SKM-1 treated with dmso at 0.1 percent for 144 hours (cell line): ENCODE results near the gene TEKT5.
A peak's percentile ranks its signal among the peaks of the same experiment; 100 is the strongest.
"Not testable (repeated sequence)": the region's sequence is repeated elsewhere in the genome, so short reads cannot be mapped to it uniquely, and the experiment has no call there.

ENCODE experiments used
- DNase-seq: peaks from one replicate; lab custom pipeline; 2025; ENCODE audit not compliant: unreplicated experiment; lab: John Stamatoyannopoulos, UW

TEKT5 gene

GRCh38 chr16:10635365-10636021 lies 59.2 kb downstream of the TEKT5 start:
- DNase-seq = no peak

- not testable (repeated sequence) for DNase-seq
These were observed 61.3 kb downstream of the TEKT5 start for GRCh38 chr16:10633429-10633828.

GRCh38 chr16:10631886-10632285 lies 62.8 kb downstream of the TEKT5 start:
- DNase-seq = no peak

GRCh38 chr16:10629592-10629963 lies 65.2 kb downstream of the TEKT5 start:
- peak; percentile 24 for DNase-seq

GRCh38 chr16:10625595-10626357 lies 69.0 kb downstream of the TEKT5 start:
- peak; percentile 33 for DNase-seq

- no peak for DNase-seq
These were observed 70.2 kb downstream of the TEKT5 start for GRCh38 chr16:10624527-10624926.

- no peak for DNase-seq
These were observed 71.7 kb downstream of the TEKT5 start for GRCh38 chr16:10623059-10623458.

- DNase-seq = no peak
These were observed 72.5 kb downstream of the TEKT5 start for GRCh38 chr16:10622036-10622921.

- not testable (repeated sequence) for DNase-seq
These were observed 73.3 kb downstream of the TEKT5 start for GRCh38 chr16:10621216-10621949.

- DNase-seq = no peak
These were observed 74.6 kb downstream of the TEKT5 start for GRCh38 chr16:10620120-10620519.

GRCh38 chr16:10619271-10619849 lies 75.4 kb downstream of the TEKT5 start:
- no peak for DNase-seq

GRCh38 chr16:10618710-10619209 lies 76.0 kb downstream of the TEKT5 start:
- no peak for DNase-seq

GRCh38 chr16:10617662-10618420 lies 76.9 kb downstream of the TEKT5 start:
- no peak for DNase-seq

GRCh38 chr16:10616756-10617640 lies 77.7 kb downstream of the TEKT5 start:
- DNase-seq = no peak

- no peak for DNase-seq
These were observed 78.3 kb downstream of the TEKT5 start for GRCh38 chr16:10616419-10616755.

- no peak for DNase-seq
These were observed 80.0 kb downstream of the TEKT5 start for GRCh38 chr16:10614685-10615084.

- DNase-seq = peak; percentile 51
These were observed 80.8 kb downstream of the TEKT5 start for GRCh38 chr16:10613785-10614485.

GRCh38 chr16:10612649-10613179 lies 82.0 kb downstream of the TEKT5 start:
- no peak for DNase-seq
